ENCODE results near the gene IL36A.

The IL36A gene

DNA sequence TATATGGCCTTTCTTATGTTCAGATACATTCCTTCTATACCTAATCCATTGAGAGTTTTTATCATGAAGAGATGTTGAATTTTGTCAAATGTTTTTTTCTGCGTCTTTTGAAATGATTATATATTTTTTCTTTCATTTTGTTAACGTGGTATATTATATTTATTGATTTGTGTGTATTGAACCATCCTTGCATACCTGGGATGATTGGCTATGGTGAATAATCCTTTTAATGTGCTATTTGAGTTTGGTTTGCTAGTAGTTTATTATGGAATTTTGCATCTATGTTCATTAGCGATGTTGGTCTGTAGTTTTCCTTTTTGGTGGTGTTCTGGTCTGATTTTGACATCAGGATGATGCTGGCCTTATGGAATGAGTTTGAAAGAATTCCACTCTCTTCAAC, 15.6 kb upstream of the IL36A start:
- H3K4me3 ChIP-seq (ENCODE audit: low read depth, low read length): no peak overlapping the region
- TF ChIP-seq, protein P1, sequence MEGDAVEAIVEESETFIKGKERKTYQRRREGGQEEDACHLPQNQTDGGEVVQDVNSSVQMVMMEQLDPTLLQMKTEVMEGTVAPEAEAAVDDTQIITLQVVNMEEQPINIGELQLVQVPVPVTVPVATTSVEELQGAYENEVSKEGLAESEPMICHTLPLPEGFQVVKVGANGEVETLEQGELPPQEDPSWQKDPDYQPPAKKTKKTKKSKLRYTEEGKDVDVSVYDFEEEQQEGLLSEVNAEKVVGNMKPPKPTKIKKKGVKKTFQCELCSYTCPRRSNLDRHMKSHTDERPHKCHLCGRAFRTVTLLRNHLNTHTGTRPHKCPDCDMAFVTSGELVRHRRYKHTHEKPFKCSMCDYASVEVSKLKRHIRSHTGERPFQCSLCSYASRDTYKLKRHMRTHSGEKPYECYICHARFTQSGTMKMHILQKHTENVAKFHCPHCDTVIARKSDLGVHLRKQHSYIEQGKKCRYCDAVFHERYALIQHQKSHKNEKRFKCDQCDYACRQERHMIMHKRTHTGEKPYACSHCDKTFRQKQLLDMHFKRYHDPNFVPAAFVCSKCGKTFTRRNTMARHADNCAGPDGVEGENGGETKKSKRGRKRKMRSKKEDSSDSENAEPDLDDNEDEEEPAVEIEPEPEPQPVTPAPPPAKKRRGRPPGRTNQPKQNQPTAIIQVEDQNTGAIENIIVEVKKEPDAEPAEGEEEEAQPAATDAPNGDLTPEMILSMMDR (IDR thresholded peaks at IDR 0.05; ENCODE audit: insufficient read depth, low read depth, low read length, missing control alignments): no peak
- no peak for DNase-seq (ENCODE audit: low read depth)

DNA sequence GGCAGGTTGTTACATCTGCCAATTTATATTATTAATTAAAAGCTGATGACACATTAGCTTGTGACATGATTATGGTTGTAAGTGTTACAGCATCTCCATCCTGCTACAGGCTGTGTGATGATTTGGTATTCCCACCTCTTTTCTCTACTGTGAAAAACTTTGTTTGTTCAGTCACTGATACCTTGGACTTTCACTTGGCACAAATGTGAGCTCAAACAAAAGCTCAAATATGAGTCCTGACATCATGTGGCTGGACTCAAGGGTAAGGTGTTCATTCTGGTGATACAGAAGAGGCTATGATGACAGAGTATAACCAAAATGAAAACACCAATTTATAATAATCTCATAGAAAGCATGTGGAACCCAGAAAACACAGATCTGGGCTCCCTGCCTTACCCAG, 11.4 kb upstream of the IL36A start:
- DNase-seq (ENCODE audit: low read depth): no peak
- H3K4me3 ChIP-seq (ENCODE audit: low read depth, low read length): no peak overlapping the region
- TF ChIP-seq, protein P1 (IDR thresholded peaks at IDR 0.05; ENCODE audit: insufficient read depth, low read depth, low read length, missing control alignments): no peak

DNA sequence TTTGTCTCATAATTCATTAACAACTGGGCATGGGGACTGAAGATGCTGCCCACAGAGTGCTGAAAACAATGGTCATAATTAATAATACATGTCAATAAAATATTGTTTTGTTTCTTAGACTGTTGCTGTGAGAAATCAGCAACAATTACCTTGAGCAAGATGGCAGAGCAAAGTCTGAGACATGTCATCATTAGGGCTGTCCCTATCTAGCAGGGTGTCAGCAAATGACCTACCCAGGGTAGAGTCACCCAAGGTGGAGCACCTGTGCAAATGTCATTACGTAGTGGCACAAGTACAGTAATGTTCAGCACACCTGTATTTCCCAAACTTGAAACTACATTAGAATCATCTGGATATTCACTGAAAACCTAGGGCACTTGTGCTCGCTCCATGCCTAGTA, 10.6 kb upstream of the IL36A start:
- H3K4me3 ChIP-seq (ENCODE audit: low read depth, low read length): no peak overlapping the region
- TF ChIP-seq, protein P1 (IDR thresholded peaks at IDR 0.05; ENCODE audit: insufficient read depth, low read depth, low read length, missing control alignments): no peak
- DNase-seq (ENCODE audit: low read depth): no peak

DNA sequence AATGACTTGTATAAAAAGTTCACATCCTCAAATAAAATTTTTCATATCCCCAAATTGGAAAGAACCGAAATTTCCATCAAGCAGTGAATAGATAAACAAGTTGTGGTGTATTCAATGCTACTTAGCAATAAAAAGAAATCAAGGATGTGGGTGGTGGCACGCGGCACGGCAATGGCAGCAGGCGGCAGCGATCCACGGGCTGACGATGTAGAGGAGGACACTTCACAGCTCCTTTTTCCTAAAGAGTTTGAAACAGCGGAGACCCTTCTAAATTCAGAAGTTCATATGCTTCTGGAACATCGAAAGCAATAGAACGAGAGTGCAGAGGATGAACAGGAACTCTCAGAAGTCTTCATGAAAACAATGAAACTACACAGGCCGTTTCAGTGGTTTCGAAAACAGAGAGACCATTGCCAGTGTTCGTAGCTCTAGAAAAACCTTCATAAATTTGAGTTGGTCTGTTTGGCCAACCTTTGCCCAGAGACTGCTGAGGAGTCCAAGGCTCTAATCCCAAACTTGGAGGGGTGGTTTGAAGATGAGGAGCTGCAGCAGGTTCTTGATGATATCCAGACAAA, 9.8 kb upstream of the IL36A start:
- TF ChIP-seq, protein P1 (IDR thresholded peaks at IDR 0.05; ENCODE audit: insufficient read depth, low read depth, low read length, missing control alignments): no peak
- DNase-seq (ENCODE audit: low read depth): peak; percentile 26
- H3K4me3 ChIP-seq (ENCODE audit: low read depth, low read length): no peak overlapping the region

DNA sequence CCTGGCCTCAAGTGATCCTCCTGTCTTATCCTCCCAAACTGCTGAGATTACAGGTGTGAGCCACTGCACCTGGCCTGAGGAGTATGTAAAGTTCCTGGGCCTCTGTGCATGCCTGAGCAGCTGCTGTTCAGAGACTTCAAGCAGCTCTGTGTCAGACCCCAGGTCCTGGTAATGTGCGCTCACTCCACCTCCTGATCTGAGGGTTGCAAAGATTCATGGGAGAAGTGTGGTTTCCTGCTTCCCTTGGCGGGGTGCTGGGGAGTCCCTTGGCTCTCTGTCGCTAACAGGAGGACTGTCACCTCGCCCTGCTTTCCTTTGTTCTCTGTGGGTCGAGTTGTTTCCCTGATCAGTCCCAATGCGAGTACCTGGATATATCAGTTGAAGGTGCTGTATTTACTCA, 8.6 kb upstream of the IL36A start:
- DNase-seq (ENCODE audit: low read depth): peak; percentile 43
- TF ChIP-seq, protein P1 (IDR thresholded peaks at IDR 0.05; ENCODE audit: insufficient read depth, low read depth, low read length, missing control alignments): no peak
- H3K4me3 ChIP-seq (ENCODE audit: low read depth, low read length): no peak overlapping the region

DNA sequence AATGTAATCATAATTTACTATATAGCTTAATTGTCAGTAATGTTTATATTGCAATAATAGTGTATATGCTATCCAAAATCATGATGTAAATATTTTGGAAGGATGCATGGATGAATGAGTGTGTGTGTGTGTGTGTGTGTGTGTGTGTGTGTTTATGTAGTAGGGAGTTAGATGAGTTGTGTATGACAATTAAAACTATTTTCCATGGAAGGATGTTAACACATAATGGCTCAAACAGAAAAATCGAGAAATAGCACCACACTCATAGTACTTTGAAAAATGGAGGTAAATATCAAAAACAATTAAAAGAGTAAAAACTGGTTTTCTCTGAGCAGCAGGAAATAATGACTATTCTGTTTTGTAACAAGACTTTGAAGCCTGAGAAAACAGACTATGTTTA, 8.1 kb upstream of the IL36A start:
- DNase-seq (ENCODE audit: low read depth): no peak
- no peak overlapping the region for H3K4me3 ChIP-seq (ENCODE audit: low read depth, low read length)
- TF ChIP-seq, protein P1 (IDR thresholded peaks at IDR 0.05; ENCODE audit: insufficient read depth, low read depth, low read length, missing control alignments): no peak

DNA sequence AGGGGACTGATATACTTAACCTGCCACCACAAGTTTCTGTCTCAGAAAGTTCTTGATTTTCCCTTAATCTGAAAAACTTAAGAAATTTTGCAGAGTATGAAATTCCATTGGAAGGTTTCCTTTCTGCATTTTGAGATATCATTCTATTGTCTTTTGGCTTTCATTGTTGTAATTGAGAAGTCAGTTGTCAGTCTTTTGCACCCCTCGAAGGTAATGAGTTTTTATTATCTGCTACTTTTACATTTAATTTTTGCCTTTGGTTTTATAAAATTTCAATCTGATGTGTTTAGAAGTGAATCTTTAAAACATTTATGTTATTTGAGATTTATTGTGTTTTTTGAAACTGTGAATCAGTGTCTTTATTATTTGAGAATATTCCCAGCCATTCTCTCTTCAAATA, 4.8 kb upstream of the IL36A start:
- DNase-seq (ENCODE audit: low read depth): no peak
- TF ChIP-seq, protein P1 (IDR thresholded peaks at IDR 0.05; ENCODE audit: insufficient read depth, low read depth, low read length, missing control alignments): no peak

More for the DNA sequence above, 4.8 kb upstream of the IL36A start:
- no peak overlapping the region for H3K4me3 ChIP-seq (ENCODE audit: low read depth, low read length)

Data from GM12865 (cell line).